Gastroesophageal sphincter (tissue), 3 donors: ENCODE measurements around the gene PLA2G2E.

ENCODE experiments used
- CTCF ChIP-seq, 4 experiments: fragments of 200-600 bp in 2 of 4; fragments of 450-650 bp in 2 of 4; sonication (generic) in 1 of 4; IDR thresholded peaks; one replicate each; pipeline ENCODE4 v1.5.1; 2017 to 2019; ENCODE audit warnings: antibody characterized with exemption in 4 of 4, mild to moderate bottlenecking in 2 of 4, moderate library complexity in 2 of 4
- POLR2A ChIP-seq, 2 donors: fragments of 450-650 bp; IDR thresholded peaks; one replicate each; pipeline ENCODE4 v1.6.1; 2017; ENCODE audit warnings: antibody characterized with exemption in 2 of 2, mild to moderate bottlenecking in 2 of 2, moderate library complexity in 1 of 2

- no peak for TF ChIP-seq POLR2A (IDR thresholded peaks at IDR 0.05)
- no peak for TF ChIP-seq CTCF (IDR thresholded peaks at IDR 0.05)
Measured at GRCh38 chr1:19877181-19877750, 46.2 kb downstream of the PLA2G2E start.
